K562 (cell line): ENCODE results near the gene C2. TPM values are rescaled to one million over a fixed set of nuclear protein-coding genes. Genes with fewer than 3 reads are reported as not detected.
"Not testable (repeated sequence)": the region's sequence is repeated elsewhere in the genome, so short reads cannot be mapped to it uniquely, and the experiment has no call there.

ENCODE experiments used
- ATAC-seq: fragments of 200-7000 bp; cut with Tn5 transposase; 3 replicates; pipeline ENCODE4 v1.9.1; 2020; ENCODE audit warnings: moderate library complexity
- BruUV-seq: library from RNA; stranded (reverse); fragments of 400-500 nt; replicated peaks from 2 replicates; lab custom pipeline; 2021; lab: Mats Ljungman, UMichigan
- CTCF ChIA-PET: fragments of 300-600 bp; formaldehyde crosslinking; extraction: SDS; loops from one replicate; lab custom pipeline; 2021; ENCODE audit warnings: low intra/inter-chr PET ratio; lab: Yijun Ruan, JAX
- POLR2A ChIA-PET: fragments of 300-600, 350-650 bp; sonication (Branson Sonifier 250); formaldehyde crosslinking; extraction: SDS; loops from one replicate; lab custom pipeline; 2021; ENCODE audit warnings: antibody characterized with exemption, inconsistent platforms; lab: Yijun Ruan, JAX
- DNase-seq, 4 experiments: peaks; one replicate each; pipeline versions ENCODE4 v3.0.0 to v3.0.0-alpha.2; 2011 to 2018; ENCODE audit warnings: low spot score in 3 of 4, mixed read lengths in 3 of 4; ENCODE audit errors: extremely low read depth in 1 of 4
- FAIRE-seq: peaks from 2 replicates; lab custom pipeline; 2011; peaks lifted over from hg19 to GRCh38; lab: Jason Lieb, UNC
- H2AFZ ChIP-seq: 2 replicates; pipeline ENCODE4 v1.6.0; 2011; ENCODE audit warnings: low read depth, low read length, control low read depth, inconsistent platforms
- H3K27ac ChIP-seq: fragments of 200-600 bp; 3 replicates; pipeline ENCODE4 v1.8.0; 2011; ENCODE audit warnings: low read depth, mild to moderate bottlenecking, control low read depth, inconsistent platforms, low read length, moderate library complexity, mixed read lengths; ENCODE audit errors: extremely low read depth
- H3K27me3 ChIP-seq, 2 experiments: fragments of 300-600 bp in 1 of 2; 2 replicates in 1 of 2; 3 replicates in 1 of 2; pipeline versions ENCODE4 v1.6.0 to v1.8.0; 2011; ENCODE audit warnings: inconsistent platforms in 2 of 2, low read length in 2 of 2, mild to moderate bottlenecking in 1 of 2, mixed read lengths in 1 of 2, moderate library complexity in 1 of 2; ENCODE audit not compliant: control insufficient read depth in 2 of 2, insufficient read depth in 2 of 2
- H3K36me3 ChIP-seq: fragments of 300-600 bp; 3 replicates; pipeline ENCODE4 v1.8.0; 2011; ENCODE audit warnings: mild to moderate bottlenecking, low read length, inconsistent platforms; ENCODE audit not compliant: control insufficient read depth, insufficient read depth
- H3K4me1 ChIP-seq, 2 experiments: fragments of 200-600 bp in 1 of 2; replicated peaks in 1 of 2; 2 replicates in 1 of 2; 3 replicates in 1 of 2; pipeline versions ENCODE4 v1.5.1 to v1.8.0; 2011; ENCODE audit warnings: inconsistent platforms in 2 of 2, low read length in 2 of 2, mild to moderate bottlenecking in 1 of 2, mixed read lengths in 1 of 2, moderate library complexity in 1 of 2; ENCODE audit not compliant: control insufficient read depth in 2 of 2, insufficient read depth in 2 of 2
- H3K4me2 ChIP-seq: 2 replicates; pipeline ENCODE4 v1.6.1; 2011; ENCODE audit warnings: low read length, control low read depth, inconsistent platforms, mixed read lengths; ENCODE audit not compliant: insufficient read depth
- H3K4me3 ChIP-seq: fragments of 200-600 bp; sonication (generic), shearing (Covaris generic); 2 replicates; pipeline ENCODE4 v1.5.1; 2016; ENCODE audit warnings: control low read depth, inconsistent platforms
- H3K79me2 ChIP-seq: fragments of 200-600 bp; 3 replicates; pipeline ENCODE4 v1.8.0; 2011; ENCODE audit warnings: low read length, inconsistent platforms; ENCODE audit not compliant: control insufficient read depth, insufficient read depth
- H3K9ac ChIP-seq, 2 experiments: 2 replicates each; pipeline versions ENCODE4 v1.6.0 to v1.6.1; 2011; ENCODE audit warnings: low read depth in 2 of 2, low read length in 2 of 2, control low read depth in 1 of 2, inconsistent platforms in 1 of 2, mild to moderate bottlenecking in 1 of 2, mixed read lengths in 1 of 2; ENCODE audit not compliant: insufficient read depth in 1 of 2
- H3K9me1 ChIP-seq: one replicate; pipeline ENCODE4 v1.6.0; 2011; ENCODE audit warnings: inconsistent platforms, mild to moderate bottlenecking, low read length, moderate library complexity; ENCODE audit not compliant: control insufficient read depth, insufficient read depth
- H3K9me3 ChIP-seq: replicated peaks from 2 replicates; pipeline ENCODE4 v1.5.1; 2011; ENCODE audit warnings: low read depth, low read length, inconsistent platforms; ENCODE audit not compliant: control insufficient read depth, insufficient read depth
- H4K20me1 ChIP-seq: replicated peaks from 2 replicates; pipeline ENCODE4 v1.6.1; 2011; ENCODE audit warnings: low read length, inconsistent platforms, mixed read lengths; ENCODE audit not compliant: control insufficient read depth, insufficient read depth
- WGBS: fragments of 100-300 bp; shearing (Covaris generic); methylation state at CpG from one replicate; pipeline ENCODE4 v1.1.6; 2016; ENCODE audit warnings: low coverage, mixed read lengths; ENCODE audit not compliant: insufficient coverage; ENCODE audit errors: missing lambda C conversion rate; 5-methylcytosine and 5-hydroxymethylcytosine counted together
- in situ Hi-C: fragments of 300-500 bp; cut with MboI; formaldehyde crosslinking; loops from 4 replicates; pipeline ENCODE4 v1.15.0; 2018; ENCODE audit warnings: inconsistent platforms, mixed read lengths
- intact Hi-C: fragments of 100-400 bp; cut with micrococcal nuclease; formaldehyde crosslinking; loops from 2 replicates; pipeline ENCODE4 v1.14.2; 2022
- microRNA counts: library from miRNA; unstranded; fragments of <30 nt; microRNA quantifications from one replicate; lab custom pipeline; 2016
- microRNA-seq: library from miRNA; unstranded; fragments of <30 nt; microRNA quantifications from one replicate; pipeline ENCODE4, GENCODE V29; 2018; ENCODE audit warnings: borderline microRNAs expressed
- polyA plus RNA-seq, 8 experiments: library from polyadenylated mRNA; depleted of rRNA in 4 of 8; stranded (reverse) in 5 of 8; unstranded in 3 of 8; fragments of >200 nt; fragmentation: Nextera tagmentation in 2 of 8; fragmentation: Illumina TruSeq in 1 of 8; extraction: Ambion mirVana in 2 of 8; extraction: Trizol in 1 of 8; gene quantifications; 2 replicates each; pipeline versions ENCODE4 v1.2.1 to v1.2.3, GENCODE V29; 2011 to 2014; ENCODE audit warnings: inconsistent platforms in 1 of 8, missing spikeins in 1 of 8
- small RNA-seq: library from RNA; depleted of rRNA; stranded (forward); fragments of <200 nt; gene quantifications from one replicate; pipeline ENCODE3, GENCODE V24; 2014
- total RNA-seq, 7 experiments: library from RNA; depleted of rRNA in 6 of 7; stranded (reverse); fragments of >200 nt in 6 of 7; fragmentation: Illumina TruSeq in 2 of 7; extraction: Trizol in 2 of 7; gene quantifications; 2 replicates each; pipeline versions ENCODE4 v1.2.1 to v1.2.3, GENCODE V29; 2011 to 2021; ENCODE audit warnings: low replicate concordance in 1 of 7

C2 gene
- total and polyA plus RNA-seq, 9 of the 15 experiments (the other 6 are each of a cell fraction or from before 2014, with no cell fraction given) = 0.05 to 1.1 (median 0.39) TPM; not detected in 1

GRCh38 chr6:31989363-31989762 is 61.8 kb downstream of the C2 start:
- FAIRE-seq (peak; percentile 59), ATAC-seq (peak; percentile 88)
- H3K9me1 ChIP-seq, CTCF ChIA-PET, H3K36me3 ChIP-seq, H4K20me1 ChIP-seq, intact Hi-C loops, H3K9me3 ChIP-seq, in situ Hi-C loops, POLR2A ChIA-PET, H3K27ac ChIP-seq, H3K4me3 ChIP-seq, BruUV-seq, H3K9ac ChIP-seq, DNase-seq, H3K4me1 ChIP-seq, H2AFZ ChIP-seq, H3K79me2 ChIP-seq, H3K4me2 ChIP-seq, H3K27me3 ChIP-seq: not testable (repeated sequence)
- no CpG with 5 or more reads among the region's 10 CpGs for WGBS

DNA sequence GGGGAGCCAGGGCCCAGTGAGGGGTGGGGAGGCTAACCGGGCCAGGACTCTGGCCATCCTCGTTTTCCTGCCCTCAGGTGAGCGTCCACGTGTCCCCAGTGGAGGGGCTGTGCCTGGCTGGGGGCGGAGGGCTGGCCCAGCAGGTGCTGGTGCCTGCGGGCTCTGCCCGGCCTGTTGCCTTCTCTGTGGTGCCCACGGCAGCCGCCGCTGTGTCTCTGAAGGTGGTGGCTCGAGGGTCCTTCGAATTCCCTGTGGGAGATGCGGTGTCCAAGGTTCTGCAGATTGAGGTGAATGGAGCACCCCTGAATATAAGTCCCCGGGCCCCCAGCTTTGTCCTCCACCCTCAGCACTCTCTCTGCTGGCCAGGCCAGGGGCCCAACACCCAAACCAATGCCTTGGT is 66.9 kb downstream of the C2 start:
- FAIRE-seq, H3K9ac ChIP-seq, H2AFZ ChIP-seq, H3K4me2 ChIP-seq, in situ Hi-C loops, DNase-seq, H3K27me3 ChIP-seq, intact Hi-C loops, BruUV-seq, H3K79me2 ChIP-seq, CTCF ChIA-PET, H3K36me3 ChIP-seq, H3K4me1 ChIP-seq, H3K9me1 ChIP-seq, POLR2A ChIA-PET, H3K27ac ChIP-seq, ATAC-seq, H4K20me1 ChIP-seq, H3K4me3 ChIP-seq, H3K9me3 ChIP-seq: not testable (repeated sequence)
- WGBS = no CpG with 5 or more reads among the region's 14 CpGs

MicroRNAs encoded within 50 kb of the gene (microRNA counts, 767-probe panel; counts per million panel counts)
- not detected for microRNA hsa-miR-1236 (lab: Ali Mortazavi, UCI)

Small RNAs within 50 kb of the gene (microRNA-seq; reads per million reads assigned to microRNA genes)
- not detected for gene MIR1236

Small RNAs within 50 kb of the gene (small RNA-seq; reads per million reads assigned to genes)
- gene AL645922.1 = not detected

Other genes with a start within 250 kb of the C2 start
Only the 7 nearest of the 34 such genes appear.
- gene SLC44A4, start 48.7 kb upstream of the C2 start, total RNA-seq (2014; rRNA removed) = 7.9 and 9.8 TPM in 2 replicates
- 7.3 and 10.3 TPM in 2 replicates for gene SLC44A4, start 48.7 kb upstream of the C2 start, total RNA-seq (2014; rRNA removed; fragmentation: Illumina TruSeq; extraction: Trizol)
- gene SLC44A4, start 48.7 kb upstream of the C2 start, total RNA-seq (2015; rRNA removed; fragmentation: Illumina TruSeq; extraction: Trizol) = 9.2 and 11.2 TPM in 2 replicates
- gene SLC44A4, start 48.7 kb upstream of the C2 start, total RNA-seq (2021) = 13.6 and 18.6 TPM in 2 replicates
- 11.2 and 13.0 TPM in 2 replicates for gene SLC44A4, start 48.7 kb upstream of the C2 start, polyA plus RNA-seq (2011; rRNA removed)
- gene SLC44A4, start 48.7 kb upstream of the C2 start, polyA plus RNA-seq (2014; fragmentation: Illumina TruSeq; extraction: Trizol) = 12.1 and 13.0 TPM in 2 replicates
- 10 to 100 TPM in 1 of 2 experiments, 1 to 10 TPM in 1; 9.0 to 12.8 TPM for gene SLC44A4, start 48.7 kb upstream of the C2 start, polyA plus RNA-seq (2014; fragmentation: Nextera tagmentation; extraction: Ambion mirVana)
- 13.6 TPM in 2 replicates for gene SLC44A4, start 48.7 kb upstream of the C2 start, polyA plus RNA-seq (2014; rRNA removed)
- 42.0 and 61.8 TPM in 2 replicates for gene EHMT2, start 30.0 kb upstream of the C2 start, total RNA-seq (2014; rRNA removed)
- 16.5 and 24.5 TPM in 2 replicates for gene EHMT2, start 30.0 kb upstream of the C2 start, total RNA-seq (2014; rRNA removed; fragmentation: Illumina TruSeq; extraction: Trizol)
- gene EHMT2, start 30.0 kb upstream of the C2 start, total RNA-seq (2015; rRNA removed; fragmentation: Illumina TruSeq; extraction: Trizol) = 38.5 and 42.9 TPM in 2 replicates
- 61.7 and 63.8 TPM in 2 replicates for gene EHMT2, start 30.0 kb upstream of the C2 start, total RNA-seq (2021)
- 29.1 and 49.4 TPM in 2 replicates for gene EHMT2, start 30.0 kb upstream of the C2 start, polyA plus RNA-seq (2011; rRNA removed)
- gene EHMT2, start 30.0 kb upstream of the C2 start, polyA plus RNA-seq (2014; fragmentation: Illumina TruSeq; extraction: Trizol) = 56.5 and 61.4 TPM in 2 replicates
- gene EHMT2, start 30.0 kb upstream of the C2 start, polyA plus RNA-seq (2014; fragmentation: Nextera tagmentation; extraction: Ambion mirVana) = 1 to 10 TPM; 2.1 to 4.1 TPM
- gene EHMT2, start 30.0 kb upstream of the C2 start, polyA plus RNA-seq (2014; rRNA removed) = 41.2 and 44.9 TPM in 2 replicates
- gene ZBTB12, start 25.6 kb upstream of the C2 start, total RNA-seq (2014; rRNA removed) = 4.6 and 9.6 TPM in 2 replicates
- 1.4 and 1.9 TPM in 2 replicates for gene ZBTB12, start 25.6 kb upstream of the C2 start, total RNA-seq (2014; rRNA removed; fragmentation: Illumina TruSeq; extraction: Trizol)
- gene ZBTB12, start 25.6 kb upstream of the C2 start, total RNA-seq (2015; rRNA removed; fragmentation: Illumina TruSeq; extraction: Trizol) = 6.3 and 7.0 TPM in 2 replicates
- gene ZBTB12, start 25.6 kb upstream of the C2 start, total RNA-seq (2021) = 9.9 and 12.4 TPM in 2 replicates
- gene ZBTB12, start 25.6 kb upstream of the C2 start, polyA plus RNA-seq (2011; rRNA removed) = 2.6 and 4.1 TPM in 2 replicates
- 7.0 and 12.4 TPM in 2 replicates for gene ZBTB12, start 25.6 kb upstream of the C2 start, polyA plus RNA-seq (2014; fragmentation: Illumina TruSeq; extraction: Trizol)
- under 1 TPM in 1 of 2 experiments, not detected in 1; 0.03 TPM for gene ZBTB12, start 25.6 kb upstream of the C2 start, polyA plus RNA-seq (2014; fragmentation: Nextera tagmentation; extraction: Ambion mirVana)
- gene ZBTB12, start 25.6 kb upstream of the C2 start, polyA plus RNA-seq (2014; rRNA removed) = 9.1 and 10.4 TPM in 2 replicates
- not detected in 2 replicates for gene CFB, start 18.4 kb downstream of the C2 start, total RNA-seq (2014; rRNA removed)
- gene CFB, start 18.4 kb downstream of the C2 start, total RNA-seq (2014; rRNA removed; fragmentation: Illumina TruSeq; extraction: Trizol) = not detected in 2 replicates
- 0.22 TPM in 1 of 2 replicates, not detected in the other for gene CFB, start 18.4 kb downstream of the C2 start, total RNA-seq (2015; rRNA removed; fragmentation: Illumina TruSeq; extraction: Trizol)
- gene CFB, start 18.4 kb downstream of the C2 start, total RNA-seq (2021) = 0.91 and 1.1 TPM in 2 replicates
- gene CFB, start 18.4 kb downstream of the C2 start, polyA plus RNA-seq (2011; rRNA removed) = 0.20 and 0.21 TPM in 2 replicates
- gene CFB, start 18.4 kb downstream of the C2 start, polyA plus RNA-seq (2014; fragmentation: Illumina TruSeq; extraction: Trizol) = 0.17 TPM in 1 of 2 replicates, not detected in the other
- gene CFB, start 18.4 kb downstream of the C2 start, polyA plus RNA-seq (2014; fragmentation: Nextera tagmentation; extraction: Ambion mirVana) = under 1 TPM; 0.08 to 0.38 TPM
- gene CFB, start 18.4 kb downstream of the C2 start, polyA plus RNA-seq (2014; rRNA removed) = 0.16 TPM in 1 of 2 replicates, not detected in the other
- gene NELFE, start 31.3 kb downstream of the C2 start, total RNA-seq (2014; rRNA removed) = 130 and 139 TPM in 2 replicates
- gene NELFE, start 31.3 kb downstream of the C2 start, total RNA-seq (2014; rRNA removed; fragmentation: Illumina TruSeq; extraction: Trizol) = 76.2 and 86.2 TPM in 2 replicates
- 108 and 110 TPM in 2 replicates for gene NELFE, start 31.3 kb downstream of the C2 start, total RNA-seq (2015; rRNA removed; fragmentation: Illumina TruSeq; extraction: Trizol)
- gene NELFE, start 31.3 kb downstream of the C2 start, total RNA-seq (2021) = 87.6 and 91.5 TPM in 2 replicates
- gene NELFE, start 31.3 kb downstream of the C2 start, polyA plus RNA-seq (2011; rRNA removed) = 63.9 and 79.5 TPM in 2 replicates
- gene NELFE, start 31.3 kb downstream of the C2 start, polyA plus RNA-seq (2014; fragmentation: Illumina TruSeq; extraction: Trizol) = 148 and 154 TPM in 2 replicates
- gene NELFE, start 31.3 kb downstream of the C2 start, polyA plus RNA-seq (2014; fragmentation: Nextera tagmentation; extraction: Ambion mirVana) = 10 to 100 TPM; 15.2 to 18.1 TPM
- 143 and 157 TPM in 2 replicates for gene NELFE, start 31.3 kb downstream of the C2 start, polyA plus RNA-seq (2014; rRNA removed)
- 45.0 and 45.1 TPM in 2 replicates for gene SKIC2, start 31.5 kb downstream of the C2 start, total RNA-seq (2014; rRNA removed)
- gene SKIC2, start 31.5 kb downstream of the C2 start, total RNA-seq (2014; rRNA removed; fragmentation: Illumina TruSeq; extraction: Trizol) = 27.0 and 35.5 TPM in 2 replicates
- 33.6 and 34.5 TPM in 2 replicates for gene SKIC2, start 31.5 kb downstream of the C2 start, total RNA-seq (2015; rRNA removed; fragmentation: Illumina TruSeq; extraction: Trizol)
- 88.4 and 94.6 TPM in 2 replicates for gene SKIC2, start 31.5 kb downstream of the C2 start, total RNA-seq (2021)
- gene SKIC2, start 31.5 kb downstream of the C2 start, polyA plus RNA-seq (2011; rRNA removed) = 38.8 and 84.8 TPM in 2 replicates
- gene SKIC2, start 31.5 kb downstream of the C2 start, polyA plus RNA-seq (2014; fragmentation: Illumina TruSeq; extraction: Trizol) = 45.1 and 50.3 TPM in 2 replicates
- gene SKIC2, start 31.5 kb downstream of the C2 start, polyA plus RNA-seq (2014; fragmentation: Nextera tagmentation; extraction: Ambion mirVana) = 1 to 10 TPM; 3.3 to 7.8 TPM
- 58.3 and 61.3 TPM in 2 replicates for gene SKIC2, start 31.5 kb downstream of the C2 start, polyA plus RNA-seq (2014; rRNA removed)
- gene DXO, start 44.4 kb downstream of the C2 start, total RNA-seq (2014; rRNA removed) = 29.0 and 31.1 TPM in 2 replicates
- gene DXO, start 44.4 kb downstream of the C2 start, total RNA-seq (2014; rRNA removed; fragmentation: Illumina TruSeq; extraction: Trizol) = 9.3 and 13.1 TPM in 2 replicates
- 18.6 and 19.4 TPM in 2 replicates for gene DXO, start 44.4 kb downstream of the C2 start, total RNA-seq (2015; rRNA removed; fragmentation: Illumina TruSeq; extraction: Trizol)
- 27.6 and 28.5 TPM in 2 replicates for gene DXO, start 44.4 kb downstream of the C2 start, total RNA-seq (2021)
- 11.9 and 25.1 TPM in 2 replicates for gene DXO, start 44.4 kb downstream of the C2 start, polyA plus RNA-seq (2011; rRNA removed)
- gene DXO, start 44.4 kb downstream of the C2 start, polyA plus RNA-seq (2014; fragmentation: Illumina TruSeq; extraction: Trizol) = 30.4 and 31.8 TPM in 2 replicates
- gene DXO, start 44.4 kb downstream of the C2 start, polyA plus RNA-seq (2014; fragmentation: Nextera tagmentation; extraction: Ambion mirVana) = 1 to 10 TPM; 6.4 to 7.3 TPM
- 31.9 and 35.1 TPM in 2 replicates for gene DXO, start 44.4 kb downstream of the C2 start, polyA plus RNA-seq (2014; rRNA removed)